Endothelial cell of umbilical vein (primary cell): ENCODE measurements around the gene PPP5C. TPM values are rescaled to one million over a fixed set of nuclear protein-coding genes. Genes with fewer than 3 reads are reported as not detected.

Experiments
- BruUV-seq: library from RNA; stranded (reverse); fragments of 400-500 nt; replicated peaks from 2 replicates; lab custom pipeline; 2021; lab: Mats Ljungman, UMichigan
- CTCF ChIA-PET: fragments of 300-600, 350-600 bp; sonication (Branson Sonifier 250); formaldehyde crosslinking; loops from one replicate; lab custom pipeline; 2021; ENCODE audit warnings: antibody characterized with exemption, inconsistent platforms; lab: Charles Lee
- POLR2A ChIA-PET: fragments of 300-600, 350-600 bp; sonication (Branson Sonifier 250); formaldehyde crosslinking; loops from one replicate; lab custom pipeline; 2021; ENCODE audit warnings: antibody characterized with exemption, inconsistent platforms; lab: Charles Lee
- DNase-seq: peaks from one replicate; pipeline ENCODE4 v3.0.0-alpha.2; 2011; ENCODE audit warnings: low read depth, low spot score
- FAIRE-seq: peaks from 2 replicates; lab custom pipeline; 2011; peaks lifted over from hg19 to GRCh38; lab: Jason Lieb, UNC
- H2AFZ ChIP-seq: 2 replicates; pipeline ENCODE4 v1.6.0; 2012; ENCODE audit warnings: low read depth, low read length, control low read depth, inconsistent platforms
- H3K27ac ChIP-seq: 2 replicates; pipeline ENCODE4 v1.5.1; 2011; ENCODE audit warnings: low read depth, mild to moderate bottlenecking, control low read depth, low read length, moderate library complexity; ENCODE audit not compliant: insufficient read depth
- H3K27me3 ChIP-seq, 2 experiments: 2 replicates each; pipeline versions ENCODE4 v1.6.0 to v1.6.1; 2011; ENCODE audit warnings: low read length in 2 of 2, mixed read lengths in 1 of 2; ENCODE audit not compliant: control insufficient read depth in 2 of 2, insufficient read depth in 2 of 2
- H3K36me3 ChIP-seq, 2 experiments: 2 replicates in 1 of 2; 3 replicates in 1 of 2; pipeline ENCODE4 v1.5.1; 2011; ENCODE audit warnings: low read length in 2 of 2, mild to moderate bottlenecking in 1 of 2, moderate library complexity in 1 of 2; ENCODE audit not compliant: control insufficient read depth in 2 of 2, insufficient read depth in 2 of 2; ENCODE audit errors: extremely low read depth in 1 of 2
- H3K4me1 ChIP-seq: 3 replicates; pipeline ENCODE4 v1.5.1; 2011; ENCODE audit warnings: mild to moderate bottlenecking, low read length; ENCODE audit not compliant: control insufficient read depth, insufficient read depth; ENCODE audit errors: extremely low read depth
- H3K4me2 ChIP-seq: 2 replicates; pipeline ENCODE4 v1.6.1; 2011; ENCODE audit warnings: low read length, control low read depth, mixed read lengths; ENCODE audit not compliant: insufficient read depth
- H3K4me3 ChIP-seq, 3 experiments: fragments of 200-600 bp in 1 of 3; sonication (generic), shearing (Covaris generic) in 1 of 3; replicated peaks in 1 of 3; 2 replicates each; pipeline ENCODE4 v1.5.1; 2011 to 2016; ENCODE audit warnings: control low read depth in 3 of 3, low read length in 3 of 3, mild to moderate bottlenecking in 2 of 3, inconsistent platforms in 1 of 3, low read depth in 1 of 3, moderate library complexity in 1 of 3; ENCODE audit not compliant: insufficient read depth in 1 of 3
- H3K79me2 ChIP-seq: 2 replicates; pipeline ENCODE4 v1.6.0; 2012; ENCODE audit warnings: low read length, inconsistent platforms; ENCODE audit not compliant: control insufficient read depth, insufficient read depth
- H3K9ac ChIP-seq: replicated peaks from 2 replicates; pipeline ENCODE3; 2011; ENCODE audit warnings: low read length, control low read depth; ENCODE audit not compliant: insufficient read depth; ENCODE audit errors: extremely low read depth
- H3K9me1 ChIP-seq: replicated peaks from 3 replicates; pipeline ENCODE4 v1.6.0; 2011; ENCODE audit warnings: mild to moderate bottlenecking, low read length; ENCODE audit not compliant: control insufficient read depth, insufficient read depth; ENCODE audit errors: extremely low read depth
- H3K9me3 ChIP-seq: replicated peaks from 2 replicates; pipeline ENCODE4 v1.5.1; 2012; ENCODE audit warnings: low read length, inconsistent platforms; ENCODE audit not compliant: control insufficient read depth, insufficient read depth
- H4K20me1 ChIP-seq: replicated peaks from 2 replicates; pipeline ENCODE3; 2011; ENCODE audit warnings: mild to moderate bottlenecking, low read length; ENCODE audit not compliant: control insufficient read depth, insufficient read depth; ENCODE audit errors: extremely low read depth
- EZH2 ChIP-seq: IDR thresholded peaks from 2 replicates; pipeline ENCODE4 v1.6.1; 2012; ENCODE audit warnings: borderline replicate concordance, low read depth, mild to moderate bottlenecking, moderate library complexity, low read length, inconsistent platforms; ENCODE audit not compliant: severe bottlenecking
- FOS ChIP-seq: IDR thresholded peaks from 2 replicates; pipeline ENCODE4 v1.6.1; 2011; ENCODE audit warnings: mild to moderate bottlenecking, low read length, moderate library complexity, borderline replicate concordance; ENCODE audit not compliant: insufficient read depth
- MYC ChIP-seq: IDR thresholded peaks from one replicate; pipeline ENCODE4 v1.6.1; 2011; ENCODE audit warnings: mild to moderate bottlenecking, low read depth, low read length
- POLR2AphosphoS5 ChIP-seq: IDR thresholded peaks from 2 replicates; pipeline ENCODE4 v1.6.1; 2012; ENCODE audit warnings: low read depth, mild to moderate bottlenecking, control low read depth, low read length, moderate library complexity; ENCODE audit not compliant: insufficient read depth
- dilution Hi-C: fragments of 300-500 bp; cut with MboI; formaldehyde crosslinking; loops from one replicate; pipeline ENCODE4 v1.15.0; 2019; ENCODE audit warnings: low sequenced_read_pairs; ENCODE audit not compliant: extremely low pct_ligation_motif_present
- intact Hi-C: fragments of 100-400 bp; cut with micrococcal nuclease; formaldehyde crosslinking; loops from one replicate; pipeline ENCODE4 v1.10.0; 2022
- polyA plus RNA-seq, 4 experiments: library from polyadenylated mRNA; depleted of rRNA in 3 of 4; stranded (reverse) in 3 of 4; unstranded in 1 of 4; fragments of >200 nt; gene quantifications; 2 replicates each; pipeline versions ENCODE4 v1.2.1 to v1.2.3, GENCODE V29; 2011 to 2012; ENCODE audit warnings: missing spikeins in 1 of 4
- total RNA-seq: library from RNA; stranded (reverse); gene quantifications from 2 replicates; pipeline ENCODE4 v1.2.3, GENCODE V29; 2021
- TF ChIP-seq, protein P1 (sequence below): IDR thresholded peaks from 2 replicates; pipeline ENCODE4 v1.6.1; 2011; ENCODE audit not compliant: insufficient read depth, insufficient read length

The PPP5C gene
- total and polyA plus RNA-seq, 2 donors (not counting 3 experiments of a cell fraction or from before 2014, with no cell fraction given) = 114 to 172 TPM

DNA sequence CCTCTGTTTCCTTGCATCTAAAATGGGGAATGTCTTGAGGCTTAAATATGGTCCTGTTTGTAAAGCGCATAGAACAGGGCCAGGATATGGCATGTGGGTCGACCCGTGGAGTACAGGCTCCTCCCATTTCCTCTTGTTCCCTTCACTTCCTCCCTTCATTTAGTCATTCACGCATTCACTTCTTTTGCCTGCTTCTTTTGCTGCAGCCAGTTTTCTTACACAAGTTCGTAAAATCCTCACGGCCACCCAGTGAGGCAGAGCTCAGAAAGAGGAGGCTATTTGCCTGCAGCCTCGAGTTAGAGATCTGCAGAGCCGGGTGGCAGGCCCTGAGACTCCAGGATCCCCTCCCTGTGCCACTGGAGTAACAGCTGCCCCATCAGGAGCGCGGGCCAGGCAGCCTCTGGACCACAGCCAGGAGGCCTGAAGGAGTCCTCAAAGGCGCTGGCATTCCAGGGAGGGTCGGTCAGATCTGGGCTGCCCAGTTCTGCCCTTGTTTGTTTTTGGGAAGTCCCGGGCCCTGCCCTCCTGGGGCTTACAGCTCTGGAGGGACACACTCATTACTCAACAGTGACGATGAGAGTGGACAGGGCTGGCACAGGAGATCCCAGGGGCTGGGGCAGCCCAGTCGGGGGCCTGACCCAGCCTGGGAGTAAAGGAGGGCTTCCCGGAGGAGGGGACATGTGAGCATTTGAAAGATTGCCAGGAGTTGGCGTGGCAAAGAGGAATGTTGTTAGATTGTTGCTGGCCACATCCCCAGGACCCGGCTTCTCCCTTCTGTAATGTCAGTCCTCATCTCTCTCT is 4.6 kb downstream of the PPP5C start:
- ChIA-PET CTCF (interaction anchor here (0.6 to 2.3 kb wide), 8 partner anchors 21 to 86 kb away, joined by 3 to 25 read pairs (median 4); partner anchors contain the start of gene HIF3A), POLR2A (no interaction called here)
- FAIRE-seq (peak; percentile 97), DNase-seq (peak; percentile 70)
- Histone ChIP-seq H3K27me3 (no peaks in the 10 kb centered on the region), H3K9me3 (no peaks in the 10 kb centered on the region), H3K79me2 (peaks cover 76% of the 10 kb centered on the region), H4K20me1 (no peaks in the 10 kb centered on the region), H3K9ac (peak overlapping the region; percentile 46), H3K4me1 (peaks cover 36% of the 10 kb centered on the region), H3K27ac (peak overlapping the region; percentile 84), H3K9me1 (no peaks in the 10 kb centered on the region), H3K4me2 (peak overlapping the region; percentile 60), H3K36me3 (peaks cover 5 to 26% of the 10 kb centered on the region in 2 experiments), H3K4me3 (peak overlapping the region in 1 of 3 experiments; percentile 25), H2AFZ (no peak overlapping the region)
- intact Hi-C loops (loop anchor here (1.0 kb wide), 2 partner anchors 22 to 71 kb away; no protein-coding TSS in a partner anchor), dilution Hi-C loops (no loop called here)
- TF ChIP-seq POLR2AphosphoS5 (peak; percentile 9), MYC (no peak), EZH2 (no peak), FOS (no peak)
- TF ChIP-seq, protein P1, sequence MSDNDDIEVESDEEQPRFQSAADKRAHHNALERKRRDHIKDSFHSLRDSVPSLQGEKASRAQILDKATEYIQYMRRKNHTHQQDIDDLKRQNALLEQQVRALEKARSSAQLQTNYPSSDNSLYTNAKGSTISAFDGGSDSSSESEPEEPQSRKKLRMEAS = no peak
- BruUV-seq = no TSS peak
